ENCODE results near the gene DPM3.

The DPM3 gene

DNA sequence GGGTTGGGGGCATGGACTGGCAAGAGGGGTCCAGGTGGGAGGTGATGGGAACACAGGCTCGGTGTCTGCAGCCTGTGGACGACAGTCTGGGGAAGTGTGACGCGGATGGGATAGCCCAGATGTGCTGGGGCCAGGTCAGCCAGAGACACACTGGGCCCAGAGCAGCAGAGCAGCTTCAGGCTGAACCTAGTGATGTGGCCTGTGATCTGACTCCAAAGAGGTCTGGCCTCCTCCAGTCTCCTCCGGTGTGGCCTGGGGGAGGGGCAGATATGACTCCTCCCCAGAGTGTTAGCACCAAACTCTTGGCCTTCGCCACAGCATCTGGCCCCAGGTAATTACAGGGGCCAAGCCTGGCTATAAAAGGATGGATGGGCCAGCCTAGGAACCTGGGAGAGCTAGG is 48.2 kb downstream of the DPM3 start:
- no peak for DNase-seq

DNA sequence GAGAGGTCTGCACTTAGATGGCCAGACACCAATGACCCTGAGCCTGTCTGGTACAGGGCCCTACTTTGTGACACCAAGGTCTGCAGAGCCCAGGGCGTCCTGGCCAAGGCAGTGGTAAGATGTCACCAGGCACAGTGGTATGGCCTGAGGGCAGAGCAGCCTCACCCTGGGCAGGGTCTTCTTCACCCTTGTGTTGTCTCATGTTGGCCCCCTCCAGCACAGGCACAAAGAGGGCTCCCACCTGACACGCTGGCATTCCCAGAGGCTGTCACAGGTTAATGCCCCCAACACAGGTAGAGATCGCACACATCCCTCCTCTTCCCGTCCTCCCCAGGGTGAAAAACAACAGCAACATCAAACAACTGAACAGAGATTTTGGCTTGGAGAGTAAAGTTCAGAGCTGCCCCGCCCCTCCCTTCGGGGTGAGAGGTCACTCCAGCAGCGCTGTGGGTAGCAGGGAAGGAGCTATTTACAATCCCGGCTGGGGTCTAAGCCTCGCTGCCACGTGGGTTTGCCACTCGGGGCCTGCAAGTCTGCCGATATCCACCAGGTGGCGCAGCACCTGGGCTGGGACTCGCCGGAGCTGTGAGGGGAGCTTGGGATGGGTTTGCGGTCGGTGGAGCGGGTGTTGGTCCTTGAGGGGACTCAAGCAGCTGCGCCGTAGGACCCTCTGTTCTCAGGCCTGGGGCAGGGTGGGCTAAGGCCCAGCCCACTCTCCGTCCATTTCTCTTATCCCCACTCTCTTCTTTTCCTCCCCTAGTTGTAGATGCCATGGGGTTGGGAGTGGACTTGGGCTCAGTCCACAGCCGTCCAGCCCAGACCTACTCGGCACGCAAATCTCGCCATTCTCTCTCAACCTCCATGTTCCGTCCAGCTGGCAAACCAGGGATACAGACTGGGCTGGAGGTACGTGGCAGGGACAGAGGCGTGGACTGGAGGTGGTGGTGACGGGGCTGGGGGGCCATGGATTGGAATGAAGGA is 49.0 kb downstream of the DPM3 start:
- DNase-seq, result no peak
